ENCODE measurements around the gene ARL14EP. TPM values are rescaled to one million over a fixed set of nuclear protein-coding genes. Genes with fewer than 3 reads are reported as not detected.

Gene ARL14EP
- 28.1 TPM for polyA plus RNA-seq (ENCODE audit: insufficient read length)

GRCh38 chr11:30322826-30323710 is at the start of gene ARL14EP:
ARL14EP (plus strand) TSS chr11:30323104; CDS start chr11:30330949, 7,845 bp downstream.
- DNase-seq, result peak; percentile 93

GRCh38 chr11:30277176-30277575 is 45.7 kb upstream of the ARL14EP start:
- no peak for DNase-seq

- DNase-seq, result no peak
Measured at GRCh38 chr11:30279796-30280195, 43.1 kb upstream of the ARL14EP start.

- no peak for DNase-seq
Measured at GRCh38 chr11:30281476-30282288, 41.2 kb upstream of the ARL14EP start.

- DNase-seq, result no peak
Measured at GRCh38 chr11:30282289-30282631, 40.6 kb upstream of the ARL14EP start.

GRCh38 chr11:30284836-30285235 is 38.1 kb upstream of the ARL14EP start:
- DNase-seq, result no peak

GRCh38 chr11:30285416-30286121 is 37.3 kb upstream of the ARL14EP start:
- no peak for DNase-seq

- DNase-seq, result no peak
Measured at GRCh38 chr11:30291331-30291730, 31.6 kb upstream of the ARL14EP start.

- no peak for DNase-seq
Measured at GRCh38 chr11:30292545-30292944, 30.4 kb upstream of the ARL14EP start.

GRCh38 chr11:30295178-30295885 is 27.6 kb upstream of the ARL14EP start:
- DNase-seq, result no peak

- DNase-seq, result no peak
Measured at GRCh38 chr11:30304620-30305019, 18.3 kb upstream of the ARL14EP start.

GRCh38 chr11:30310623-30311022 is 12.3 kb upstream of the ARL14EP start:
- no peak for DNase-seq

- DNase-seq, result no peak
Measured at GRCh38 chr11:30311189-30311588, 11.7 kb upstream of the ARL14EP start.

- no peak for DNase-seq
Measured at GRCh38 chr11:30312243-30312642, 10.7 kb upstream of the ARL14EP start.

GRCh38 chr11:30313580-30313979 is 9.3 kb upstream of the ARL14EP start:
- DNase-seq, result no peak

GRCh38 chr11:30314625-30315024 is 8.3 kb upstream of the ARL14EP start:
- DNase-seq, result no peak

- no peak for DNase-seq
Measured at GRCh38 chr11:30316237-30316636, 6.7 kb upstream of the ARL14EP start.

GRCh38 chr11:30317030-30317429 is 5.9 kb upstream of the ARL14EP start:
- no peak for DNase-seq

GRCh38 chr11:30321321-30321720 is 1.6 kb upstream of the ARL14EP start:
- no peak for DNase-seq

GRCh38 chr11:30322191-30322590 is 713 bp upstream of the ARL14EP start:
- DNase-seq, result no peak

- no peak for DNase-seq
Measured at GRCh38 chr11:30326114-30326778, 3.3 kb downstream of the ARL14EP start.

GRCh38 chr11:30326906-30327305 is 4.0 kb downstream of the ARL14EP start:
- DNase-seq, result no peak
